Measurements from ENCODE around the gene PER1. TPM values are rescaled to one million over a fixed set of nuclear protein-coding genes. Genes with fewer than 3 reads are reported as not detected.

Gene PER1
- total RNA-seq, 2 donors from 2014 or later = 27.5 to 78.8 TPM

- DNase-seq (peak; percentile 100), ATAC-seq (peak; percentile 69)
- Histone ChIP-seq H3K9me3 (no peaks in the 10 kb centered on the region), H3K4me1 (peaks cover 68% of the 10 kb centered on the region), H3K36me3 (replicated peaks in 1 of 2; ENCODE audit: insufficient read depth in 1 of 2, low read depth in 2 of 2) (no peaks in the 10 kb centered on the region), H3K27me3 (no peaks in the 10 kb centered on the region), H3K4me3 (peak overlapping the region; percentile 32 to 96), H3K27ac (peak overlapping the region; percentile 99 to 100 (median 100))
- TF ChIP-seq CTCF (IDR thresholded peaks at IDR 0.05) = peak in 1 of 7 experiments; percentile 5
- TF ChIP-seq POLR2A (IDR thresholded peaks at IDR 0.05) = peak in 1 of 3 donors; percentile 100
- intact Hi-C loops (cut with DNase I) = no loop called here
- 0 to 1% methylated on average over 17 to 59 of the region's 59 CpGs for WGBS, 2 donors
Observed at GRCh38 chr17:8156246-8156992, 4.2 kb upstream of the PER1 start.

- WGBS, 2 donors = 0 to 1% methylated on average over 4 to 11 of the region's 11 CpGs
- DNase-seq = peak in 1 of 4 donors; percentile 47
- Histone ChIP-seq H3K27me3 (no peaks in the 10 kb centered on the region), H3K9me3 (no peaks in the 10 kb centered on the region), H3K4me3 (peak overlapping the region; percentile 32 to 96), H3K36me3 (replicated peaks in 1 of 2; ENCODE audit: insufficient read depth in 1 of 2, low read depth in 2 of 2) (no peaks in the 10 kb centered on the region), H3K4me1 (peaks cover 68% of the 10 kb centered on the region), H3K27ac (peak overlapping the region; percentile 99 to 100 (median 100))
- TF ChIP-seq POLR2A (IDR thresholded peaks at IDR 0.05) (no peak), CTCF (IDR thresholded peaks at IDR 0.05) (no peak)
- intact Hi-C loops (cut with DNase I) = no loop called here
- no peak for ATAC-seq
Observed at GRCh38 chr17:8155996-8156245, 3.7 kb upstream of the PER1 start.

GRCh38 chr17:8155231-8155995, 3.2 kb upstream of the PER1 start:
- intact Hi-C loops (cut with DNase I) = no loop called here
- 2 to 8% methylated on average over 13 to 14 of the region's 14 CpGs for WGBS, 2 donors

GRCh38 chr17:8154608-8155155, 2.5 kb upstream of the PER1 start:
- WGBS, 2 donors = 14 to 30% methylated on average over 11 of the region's 11 CpGs
- peak overlapping the region; percentile 1 to 96 for H3K4me3 ChIP-seq
- H3K36me3 ChIP-seq (replicated peaks in 1 of 2; ENCODE audit: insufficient read depth in 1 of 2, low read depth in 2 of 2) = peaks cover 5 to 6% of the 10 kb centered on the region in 2 donors
- peaks cover 73% of the 10 kb centered on the region for H3K4me1 ChIP-seq
- ATAC-seq = no peak
- no peak for DNase-seq
- intact Hi-C loops (cut with DNase I) = no loop called here
- TF ChIP-seq CTCF (IDR thresholded peaks at IDR 0.05) (no peak), POLR2A (IDR thresholded peaks at IDR 0.05) (peak in 1 of 3 donors; percentile 68)
- no peaks in the 10 kb centered on the region for H3K27me3 ChIP-seq
- H3K9me3 ChIP-seq = no peaks in the 10 kb centered on the region
- H3K27ac ChIP-seq = peak overlapping the region; percentile 99 to 100 (median 100)

More at GRCh38 chr17:8155231-8155995, 3.2 kb upstream of the PER1 start:
- Histone ChIP-seq H3K4me1 (peaks cover 70% of the 10 kb centered on the region), H3K9me3 (no peaks in the 10 kb centered on the region), H3K27me3 (no peaks in the 10 kb centered on the region), H3K27ac (peak overlapping the region; percentile 99 to 100 (median 100)), H3K36me3 (replicated peaks in 1 of 2; ENCODE audit: insufficient read depth in 1 of 2, low read depth in 2 of 2) (no peaks in the 10 kb centered on the region), H3K4me3 (peak overlapping the region; percentile 32 to 96)
- TF ChIP-seq CTCF (IDR thresholded peaks at IDR 0.05) (peak in 1 of 7 experiments; percentile 1), POLR2A (IDR thresholded peaks at IDR 0.05) (no peak)
- DNase-seq (peak in 3 of 4 donors; percentile 54 to 65 (median 65)), ATAC-seq (no peak)

All from body of pancreas (tissue), 4 donors.